Lung (tissue), 13 donors: Measurements from ENCODE around the gene CAMK2G. TPM values are rescaled to one million over a fixed set of nuclear protein-coding genes. Genes with fewer than 3 reads are reported as not detected.

ENCODE experiments used
- ATAC-seq: fragments of 200-7000 bp; cut with Tn5 transposase; one replicate; pipeline ENCODE4 v1.9.1; 2020; ENCODE audit warnings: moderate number of reproducible peaks; ENCODE audit not compliant: insufficient read depth, low FRiP score
- DNase-seq, 3 donors: peaks; one replicate each; pipeline ENCODE4 v3.0.0-alpha.2; 2013 to 2017
- H3K27ac ChIP-seq, 2 donors: one replicate each; pipeline ENCODE4 v1.5.1; 2013; ENCODE audit warnings: mild to moderate bottlenecking in 2 of 2, moderate library complexity in 2 of 2, control low read depth in 1 of 2, inconsistent platforms in 1 of 2, low read depth in 1 of 2, low read length in 1 of 2
- H3K27me3 ChIP-seq, 3 donors: one replicate each; pipeline ENCODE4 v1.5.1; 2013; ENCODE audit warnings: low read length in 2 of 3; ENCODE audit not compliant: control insufficient read depth in 3 of 3, insufficient read depth in 3 of 3
- H3K36me3 ChIP-seq, 4 donors: one replicate each; pipeline ENCODE4 v1.5.1; 2013; ENCODE audit warnings: low read length in 4 of 4, mild to moderate bottlenecking in 1 of 4, moderate library complexity in 1 of 4; ENCODE audit not compliant: control insufficient read depth in 4 of 4, insufficient read depth in 4 of 4
- H3K4me1 ChIP-seq, 5 donors: one replicate each; pipeline ENCODE4 v1.5.1; 2013; ENCODE audit warnings: low read length in 5 of 5, mild to moderate bottlenecking in 2 of 5, moderate library complexity in 1 of 5; ENCODE audit not compliant: control insufficient read depth in 5 of 5, insufficient read depth in 5 of 5
- H3K4me3 ChIP-seq: one replicate; pipeline ENCODE4 v1.5.1; 2013; ENCODE audit warnings: mild to moderate bottlenecking, control low read depth, moderate library complexity
- H3K9ac ChIP-seq, 2 donors: one replicate each; pipeline ENCODE4 v1.5.1; 2013; ENCODE audit warnings: low read length in 2 of 2, control low read depth in 1 of 2; ENCODE audit not compliant: insufficient read depth in 1 of 2
- H3K9me3 ChIP-seq, 4 donors: one replicate each; pipeline ENCODE4 v1.5.1; 2013; ENCODE audit warnings: low read length in 3 of 4, mild to moderate bottlenecking in 1 of 4, moderate library complexity in 1 of 4; ENCODE audit not compliant: control insufficient read depth in 4 of 4, insufficient read depth in 3 of 4
- CTCF ChIP-seq: IDR thresholded peaks from 2 replicates; pipeline ENCODE4 v1.5.1; 2012; ENCODE audit warnings: mild to moderate bottlenecking; ENCODE audit errors: control extremely low read depth, extremely low read depth
- WGBS, 2 donors: extraction: QIAGEN DNeasy Blood & Tissue Kit; methylation state at CpG; one replicate each; pipeline ENCODE4 v1.1.7; 2013; 5-methylcytosine and 5-hydroxymethylcytosine counted together
- polyA plus RNA-seq, 2 donors: library from polyadenylated mRNA; stranded (reverse); fragments of 200-250 nt; gene quantifications; one replicate each; pipeline ENCODE4 v1.2.1, GENCODE V29; 2013
- small RNA-seq: library from RNA; depleted of rRNA; stranded (forward); fragments of <200 nt; gene quantifications from one replicate; pipeline ENCODE3, GENCODE V24; 2014; ENCODE audit warnings: low replicate concordance
- total RNA-seq, 2 donors: library from RNA; depleted of rRNA in 1 of 2; stranded (reverse); fragments of >200 nt in 1 of 2; gene quantifications; one replicate each; pipeline ENCODE4 v1.2.1, GENCODE V29; 2014 to 2021
- donor health status: control.
- donor health status: control.
- donor health status: Bipolar disorder and iron deficiency.
- donor health status: healthy.
- donor health status: DM: yes; HTN: yes; CAD: no.

Gene CAMK2G
- total and polyA plus RNA-seq, 4 donors = 15.8 to 41.1 (median 29.0) TPM

GRCh38 chr10:73765066-73765465 is 109.3 kb downstream of the CAMK2G start:
- no peak for TF ChIP-seq CTCF
- ATAC-seq = no peak

DNA sequence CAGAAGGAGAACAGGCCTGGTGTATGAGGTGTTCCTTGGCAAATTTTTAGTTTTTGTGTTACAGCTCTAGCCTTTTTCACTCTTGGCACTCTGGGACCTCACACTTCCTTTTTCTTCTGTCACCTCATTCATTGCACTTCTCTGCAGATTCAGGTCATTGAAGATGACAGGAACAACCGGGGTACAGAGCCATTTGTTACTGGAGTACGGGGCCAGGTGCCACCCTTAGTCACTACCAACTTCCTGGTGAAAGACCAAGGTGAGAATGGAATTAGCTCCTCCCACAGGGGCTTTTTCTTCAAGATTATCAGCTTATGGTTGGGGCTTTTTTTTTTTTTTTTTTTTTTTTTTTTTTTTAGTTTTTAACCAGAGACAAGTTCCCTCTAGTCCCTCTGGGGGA is 111.0 kb downstream of the CAMK2G start:
- Histone ChIP-seq H3K36me3 (peaks cover 57 to 71% (median 68%) of the 10 kb centered on the region in 4 donors), H3K4me3 (no peak overlapping the region), H3K4me1 (peaks cover 0 to 12% (median 8%) of the 10 kb centered on the region in 5 donors), H3K9me3 (peaks cover 0 to 1% (median 0%) of the 10 kb centered on the region in 4 donors), H3K27ac (no peak overlapping the region), H3K9ac (no peak overlapping the region), H3K27me3 (no peaks in the 10 kb centered on the region)
- no peak for TF ChIP-seq CTCF
- ATAC-seq = no peak
- no peak for DNase-seq
- WGBS, 2 donors = 72 to 84% methylated on average over 2 of the region's 2 CpGs

More at GRCh38 chr10:73765066-73765465, 109.3 kb downstream of the CAMK2G start:
- DNase-seq = no peak
- 78 to 86% methylated on average over 6 of the region's 6 CpGs for WGBS, 2 donors
- H3K9ac ChIP-seq = no peak overlapping the region
- peaks cover 0 to 1% (median 0%) of the 10 kb centered on the region in 4 donors for H3K9me3 ChIP-seq
- peaks cover 0 to 12% (median under 1%) of the 10 kb centered on the region in 5 donors for H3K4me1 ChIP-seq
- H3K4me3 ChIP-seq = no peak overlapping the region
- H3K27ac ChIP-seq = no peak overlapping the region
- H3K27me3 ChIP-seq = no peaks in the 10 kb centered on the region
- peaks cover 68 to 86% (median 75%) of the 10 kb centered on the region in 4 donors for H3K36me3 ChIP-seq

GRCh38 chr10:73762915-73763314 is 111.4 kb downstream of the CAMK2G start:
- no peak for DNase-seq
- Histone ChIP-seq H3K9me3 (peaks cover 0 to 1% (median 0%) of the 10 kb centered on the region in 4 donors), H3K4me3 (no peak overlapping the region), H3K27me3 (no peaks in the 10 kb centered on the region), H3K4me1 (peaks cover 0 to 12% (median 8%) of the 10 kb centered on the region in 5 donors), H3K36me3 (peaks cover 57 to 67% (median 67%) of the 10 kb centered on the region in 4 donors), H3K27ac (no peak overlapping the region), H3K9ac (no peak overlapping the region)
- no peak for TF ChIP-seq CTCF
- WGBS, 2 donors = 61 to 76% methylated on average over 2 of the region's 2 CpGs
- ATAC-seq = no peak

Small RNA genes lying within 50 kb of the gene (small RNA-seq; reads per million reads assigned to genes)
- gene AC022400.9 = not detected
- not detected for gene ZSWIM8-AS1

Other genes with a start within 250 kb of the CAMK2G start
- 1 to 10 TPM; 2.1 to 2.4 TPM for gene MYOZ1, start 233.1 kb downstream of the CAMK2G start, total RNA-seq
- gene MYOZ1, start 233.1 kb downstream of the CAMK2G start, polyA plus RNA-seq = under 1 TPM; 0.70 to 0.98 TPM
- gene SYNPO2L, start 218.5 kb downstream of the CAMK2G start, total RNA-seq = under 1 TPM; 0.11 to 0.21 TPM
- under 1 TPM; 0.10 to 0.12 TPM for gene SYNPO2L, start 218.5 kb downstream of the CAMK2G start, polyA plus RNA-seq
- 1 to 10 TPM; 7.6 to 8.9 TPM for gene AGAP5, start 176.4 kb downstream of the CAMK2G start, total RNA-seq
- 1 to 10 TPM; 3.2 to 6.7 TPM for gene AGAP5, start 176.4 kb downstream of the CAMK2G start, polyA plus RNA-seq
- 10 to 100 TPM; 67.3 to 77.4 TPM for gene SEC24C, start 130.2 kb downstream of the CAMK2G start, total RNA-seq
- 10 to 100 TPM; 42.3 to 47.6 TPM for gene SEC24C, start 130.2 kb downstream of the CAMK2G start, polyA plus RNA-seq
- gene CHCHD1, start 92.5 kb downstream of the CAMK2G start, total RNA-seq = 10 to 100 TPM; 18.7 to 22.5 TPM
- gene CHCHD1, start 92.5 kb downstream of the CAMK2G start, polyA plus RNA-seq = 10 to 100 TPM; 53.2 to 88.3 TPM
- 100 to 1,000 TPM in 1 of 2 donors, 10 to 100 TPM in 1; 78.0 to 108 TPM for gene ZSWIM8, start 88.9 kb downstream of the CAMK2G start, total RNA-seq
- gene ZSWIM8, start 88.9 kb downstream of the CAMK2G start, polyA plus RNA-seq = 100 to 1,000 TPM in 1 of 2 donors, 10 to 100 TPM in 1; 70.3 to 113 TPM
- gene NDST2, start 63.0 kb downstream of the CAMK2G start, total RNA-seq = 10 to 100 TPM; 30.8 to 38.7 TPM
- 10 to 100 TPM; 10.9 to 35.3 TPM for gene NDST2, start 63.0 kb downstream of the CAMK2G start, polyA plus RNA-seq
- 10 to 100 TPM; 13.5 to 23.0 TPM for gene PLAU, start 36.6 kb upstream of the CAMK2G start, total RNA-seq
- gene PLAU, start 36.6 kb upstream of the CAMK2G start, polyA plus RNA-seq = 10 to 100 TPM; 11.6 to 36.7 TPM
- 100 to 1,000 TPM; 124 to 181 TPM for gene VCL, start 123.6 kb upstream of the CAMK2G start, total RNA-seq
- gene VCL, start 123.6 kb upstream of the CAMK2G start, polyA plus RNA-seq = 10 to 100 TPM; 24.5 to 48.8 TPM